ENCODE data around the gene NEK10. TPM values are rescaled to one million over a fixed set of nuclear protein-coding genes. Genes with fewer than 3 reads are reported as not detected.

Gene NEK10
- total RNA-seq, 4 donors from 2014 or later, result 1.6 to 2.6 (median 2.0) TPM

DNA sequence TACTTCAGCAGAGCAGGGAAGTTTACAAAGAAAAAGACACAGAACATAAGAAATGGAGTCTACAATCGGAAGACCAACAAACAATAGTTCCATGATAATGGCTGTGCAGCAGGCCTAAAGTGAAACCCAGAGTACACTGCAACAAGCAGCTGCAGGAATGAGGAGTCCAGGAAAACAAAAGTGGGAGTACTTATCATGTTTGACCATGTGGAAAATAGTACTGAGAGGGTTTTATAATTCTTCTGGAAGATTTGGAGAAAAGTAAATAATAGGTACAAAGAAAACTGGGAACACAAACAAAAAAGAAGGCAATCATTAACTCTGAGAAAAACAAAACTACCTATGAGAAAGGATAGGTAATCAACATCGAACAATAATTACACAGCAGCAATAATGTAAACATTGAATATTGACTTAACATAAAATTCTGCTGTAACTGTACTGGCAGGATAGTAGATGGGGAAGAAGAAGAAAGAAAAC is 87.5 kb downstream of the NEK10 start:
- Histone ChIP-seq H3K4me3 (replicated peaks in 1 of 3) (no peak overlapping the region), H3K36me3 (no peaks in the 10 kb centered on the region), H3K27me3 (no peaks in the 10 kb centered on the region), H3K4me1 (no peaks in the 10 kb centered on the region), H3K9me3 (no peaks in the 10 kb centered on the region), H3K27ac (no peak overlapping the region)
- TF ChIP-seq POLR2A (IDR thresholded peaks at IDR 0.05), result no peak
- TF ChIP-seq, protein P1, sequence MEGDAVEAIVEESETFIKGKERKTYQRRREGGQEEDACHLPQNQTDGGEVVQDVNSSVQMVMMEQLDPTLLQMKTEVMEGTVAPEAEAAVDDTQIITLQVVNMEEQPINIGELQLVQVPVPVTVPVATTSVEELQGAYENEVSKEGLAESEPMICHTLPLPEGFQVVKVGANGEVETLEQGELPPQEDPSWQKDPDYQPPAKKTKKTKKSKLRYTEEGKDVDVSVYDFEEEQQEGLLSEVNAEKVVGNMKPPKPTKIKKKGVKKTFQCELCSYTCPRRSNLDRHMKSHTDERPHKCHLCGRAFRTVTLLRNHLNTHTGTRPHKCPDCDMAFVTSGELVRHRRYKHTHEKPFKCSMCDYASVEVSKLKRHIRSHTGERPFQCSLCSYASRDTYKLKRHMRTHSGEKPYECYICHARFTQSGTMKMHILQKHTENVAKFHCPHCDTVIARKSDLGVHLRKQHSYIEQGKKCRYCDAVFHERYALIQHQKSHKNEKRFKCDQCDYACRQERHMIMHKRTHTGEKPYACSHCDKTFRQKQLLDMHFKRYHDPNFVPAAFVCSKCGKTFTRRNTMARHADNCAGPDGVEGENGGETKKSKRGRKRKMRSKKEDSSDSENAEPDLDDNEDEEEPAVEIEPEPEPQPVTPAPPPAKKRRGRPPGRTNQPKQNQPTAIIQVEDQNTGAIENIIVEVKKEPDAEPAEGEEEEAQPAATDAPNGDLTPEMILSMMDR (IDR thresholded peaks at IDR 0.05), result no peak
- intact Hi-C loops (cut with DNase I), result no loop called here
- WGBS, 2 donors, result 89 to 93% methylated on average over 2 of the region's 2 CpGs
- no peak for DNase-seq

DNA sequence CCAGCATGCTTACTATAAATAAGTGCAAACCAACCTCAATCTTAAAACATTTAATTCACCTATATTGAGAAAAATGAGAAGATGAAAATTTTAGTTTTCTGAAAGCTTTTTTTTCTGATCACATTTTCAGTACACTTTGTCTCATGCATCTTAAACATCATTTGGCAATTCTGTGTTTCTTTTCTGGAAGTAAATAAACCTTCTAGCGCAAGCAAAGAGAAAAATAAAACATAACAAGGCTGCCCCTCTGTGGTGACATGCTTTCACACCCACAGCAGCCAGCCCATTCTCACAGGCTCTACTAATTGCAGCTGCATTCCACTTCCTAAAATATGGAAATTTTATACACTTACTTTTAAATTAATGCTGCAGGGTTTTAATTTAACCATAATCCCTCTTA is 90.1 kb downstream of the NEK10 start:
- no peaks in the 10 kb centered on the region for H3K9me3 ChIP-seq
- WGBS, 2 donors, result 71 to 77% methylated on average over 1 of the region's 1 CpG

DNA sequence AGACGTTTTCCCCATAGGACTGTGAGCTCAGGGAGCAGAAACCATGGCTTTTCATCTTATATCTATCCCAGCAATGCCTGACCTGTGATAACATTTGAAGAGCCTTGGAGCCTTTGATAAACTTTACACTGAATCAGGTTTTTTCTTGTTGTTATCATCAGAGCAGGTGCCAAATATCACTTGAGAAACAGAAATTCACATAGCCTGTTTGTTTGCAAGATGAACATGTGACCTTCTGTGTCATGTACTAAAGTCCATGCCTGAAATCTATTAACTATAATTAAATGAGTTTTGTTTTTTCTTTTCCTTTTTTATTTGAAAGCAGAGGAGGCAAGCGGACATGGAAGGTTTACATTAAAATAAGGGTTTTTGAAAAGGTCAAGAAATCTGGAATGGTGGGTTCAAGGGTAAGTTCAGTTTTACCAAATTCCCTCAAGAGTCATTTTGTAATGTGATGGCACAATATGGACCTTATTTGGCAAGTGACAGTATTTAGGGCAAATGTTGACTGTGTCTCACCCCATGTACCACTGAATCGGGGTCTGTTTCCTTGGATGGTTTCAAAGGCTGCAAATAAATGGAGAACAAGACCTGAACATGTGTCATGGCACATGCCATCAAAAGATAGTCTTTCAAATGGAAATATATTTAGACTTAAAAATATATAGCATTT is 90.7 kb downstream of the NEK10 start:
- DNase-seq, result no peak
- intact Hi-C loops (cut with DNase I), result no loop called here
- no peaks in the 10 kb centered on the region for H3K4me1 ChIP-seq
- no peaks in the 10 kb centered on the region for H3K9me3 ChIP-seq
- no peaks in the 10 kb centered on the region for H3K36me3 ChIP-seq
- no peak for TF ChIP-seq POLR2A (IDR thresholded peaks at IDR 0.05)
- TF ChIP-seq, protein P1 (IDR thresholded peaks at IDR 0.05), result no peak
- WGBS, 2 donors, result 81 to 85% methylated on average over 3 of the region's 3 CpGs
- no peak overlapping the region for H3K27ac ChIP-seq
- H3K27me3 ChIP-seq, result no peaks in the 10 kb centered on the region
- H3K4me3 ChIP-seq (replicated peaks in 1 of 3), result no peak overlapping the region

More for the DNA sequence above, 90.1 kb downstream of the NEK10 start:
- no peak for DNase-seq
- no peak overlapping the region for H3K27ac ChIP-seq
- no peaks in the 10 kb centered on the region for H3K4me1 ChIP-seq
- no peaks in the 10 kb centered on the region for H3K27me3 ChIP-seq
- TF ChIP-seq, protein P1 (IDR thresholded peaks at IDR 0.05), result peak in 1 of 6 experiments; percentile 7
- no peak for TF ChIP-seq POLR2A (IDR thresholded peaks at IDR 0.05)
- no peaks in the 10 kb centered on the region for H3K36me3 ChIP-seq
- no peak overlapping the region for H3K4me3 ChIP-seq (replicated peaks in 1 of 3)
- intact Hi-C loops (cut with DNase I), result no loop called here

DNA sequence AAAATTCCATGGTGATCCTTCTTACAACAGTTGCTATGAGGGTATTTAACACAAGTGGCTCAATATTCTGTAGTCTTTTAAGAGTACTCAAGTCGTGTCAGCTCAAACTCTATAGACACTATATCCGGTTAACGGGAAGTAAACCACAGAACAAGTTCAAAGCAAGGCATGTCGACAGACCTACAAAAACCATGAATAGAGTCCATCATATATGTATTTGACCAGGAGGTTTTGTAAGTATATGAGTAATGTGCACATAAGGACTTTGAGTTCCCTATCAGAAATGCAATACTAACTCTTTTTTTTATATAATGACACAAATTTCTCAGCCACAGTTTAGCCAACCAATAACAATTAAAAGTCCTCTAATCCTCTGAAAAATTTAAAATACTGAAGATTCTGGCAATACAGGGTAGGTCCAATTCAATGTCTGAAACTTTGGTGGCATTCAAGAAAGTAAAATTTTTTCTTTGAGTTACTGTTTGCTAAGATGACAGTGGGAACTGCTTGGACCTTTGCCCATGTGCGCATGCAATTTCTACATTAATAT is 93.7 kb downstream of the NEK10 start:
- TF ChIP-seq, protein P1 (IDR thresholded peaks at IDR 0.05), result no peak
- TF ChIP-seq POLR2A (IDR thresholded peaks at IDR 0.05), result no peak
- Histone ChIP-seq H3K27ac (no peak overlapping the region), H3K9me3 (no peaks in the 10 kb centered on the region), H3K27me3 (no peaks in the 10 kb centered on the region), H3K36me3 (no peaks in the 10 kb centered on the region), H3K4me1 (no peaks in the 10 kb centered on the region), H3K4me3 (replicated peaks in 1 of 3) (no peak overlapping the region)
- DNase-seq, result no peak
- intact Hi-C loops (cut with DNase I), result no loop called here
- 68 to 74% methylated on average over 5 of the region's 5 CpGs for WGBS, 2 donors

DNA sequence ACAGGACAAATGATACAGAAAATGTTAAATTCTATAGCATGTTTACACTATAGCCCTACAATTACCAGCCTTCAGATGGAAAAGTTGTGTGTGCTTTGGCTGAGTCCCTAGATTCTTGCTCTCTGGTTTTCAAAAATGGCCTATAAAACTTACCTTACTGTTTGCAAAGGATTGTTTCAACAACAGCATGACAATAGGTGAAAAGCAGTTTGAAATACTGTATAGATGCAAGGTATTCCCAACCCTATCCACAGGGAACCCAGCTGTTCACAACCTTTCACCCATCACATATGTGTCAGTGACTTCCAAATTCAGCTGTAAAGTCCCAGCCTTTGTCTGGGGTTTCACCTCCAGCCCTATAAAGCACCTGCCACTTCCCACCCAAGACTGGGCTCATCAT is 97.3 kb downstream of the NEK10 start:
- intact Hi-C loops (cut with DNase I), result no loop called here
- Histone ChIP-seq H3K27me3 (no peaks in the 10 kb centered on the region), H3K36me3 (no peaks in the 10 kb centered on the region), H3K4me3 (replicated peaks in 1 of 3) (no peak overlapping the region), H3K9me3 (no peaks in the 10 kb centered on the region), H3K4me1 (no peaks in the 10 kb centered on the region), H3K27ac (no peak overlapping the region)
- no peak for DNase-seq
- TF ChIP-seq, protein P1 (IDR thresholded peaks at IDR 0.05), result no peak
- no peak for TF ChIP-seq POLR2A (IDR thresholded peaks at IDR 0.05)

Data from thyroid gland (tissue), 4 donors.